Measurements from ENCODE around the gene STX17.

GRCh38 chr9:99954819-99955218 is 48.4 kb downstream of the STX17 start:
- TF ChIP-seq, protein P1, sequence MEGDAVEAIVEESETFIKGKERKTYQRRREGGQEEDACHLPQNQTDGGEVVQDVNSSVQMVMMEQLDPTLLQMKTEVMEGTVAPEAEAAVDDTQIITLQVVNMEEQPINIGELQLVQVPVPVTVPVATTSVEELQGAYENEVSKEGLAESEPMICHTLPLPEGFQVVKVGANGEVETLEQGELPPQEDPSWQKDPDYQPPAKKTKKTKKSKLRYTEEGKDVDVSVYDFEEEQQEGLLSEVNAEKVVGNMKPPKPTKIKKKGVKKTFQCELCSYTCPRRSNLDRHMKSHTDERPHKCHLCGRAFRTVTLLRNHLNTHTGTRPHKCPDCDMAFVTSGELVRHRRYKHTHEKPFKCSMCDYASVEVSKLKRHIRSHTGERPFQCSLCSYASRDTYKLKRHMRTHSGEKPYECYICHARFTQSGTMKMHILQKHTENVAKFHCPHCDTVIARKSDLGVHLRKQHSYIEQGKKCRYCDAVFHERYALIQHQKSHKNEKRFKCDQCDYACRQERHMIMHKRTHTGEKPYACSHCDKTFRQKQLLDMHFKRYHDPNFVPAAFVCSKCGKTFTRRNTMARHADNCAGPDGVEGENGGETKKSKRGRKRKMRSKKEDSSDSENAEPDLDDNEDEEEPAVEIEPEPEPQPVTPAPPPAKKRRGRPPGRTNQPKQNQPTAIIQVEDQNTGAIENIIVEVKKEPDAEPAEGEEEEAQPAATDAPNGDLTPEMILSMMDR (IDR thresholded peaks at IDR 0.05), result no peak
- TF ChIP-seq POLR2A (IDR thresholded peaks at IDR 0.05) (no peak), POLR2AphosphoS5 (IDR thresholded peaks at IDR 0.05) (no peak)

Measured in stomach (tissue), 4 donors.